ENCODE measurements around the gene PHKA1. TPM values are rescaled to one million over a fixed set of nuclear protein-coding genes. Genes with fewer than 3 reads are reported as not detected.

PHKA1 gene
- total RNA-seq, 1 experiment from 2014 or later: 15.3 TPM

DNA sequence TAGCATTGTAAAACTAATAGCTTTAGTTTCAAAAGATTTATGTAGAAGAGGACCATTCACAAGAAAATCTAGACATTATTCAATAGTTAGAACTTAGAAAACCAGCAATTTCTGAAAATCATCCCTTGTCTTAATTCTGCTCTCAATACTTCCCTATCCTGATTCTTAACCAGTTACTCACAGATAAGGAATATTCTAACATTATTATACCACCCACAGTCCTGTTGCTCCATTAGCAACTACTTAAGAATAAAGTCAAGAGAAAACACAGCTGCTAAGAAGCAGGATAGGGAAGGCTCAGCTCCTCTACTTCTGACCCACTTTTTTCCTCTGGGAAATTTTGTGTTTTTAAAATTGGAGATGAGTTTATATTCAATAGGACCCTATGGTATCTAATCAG is 47.7 kb downstream of the PHKA1 start:
- H4K20me1 ChIP-seq (ENCODE audit: insufficient read depth): no peaks in the 10 kb centered on the region
- no peaks in the 10 kb centered on the region for H3K79me2 ChIP-seq (ENCODE audit: insufficient read depth, low read length)
- no peaks in the 10 kb centered on the region for H3K9me2 ChIP-seq (ENCODE audit: insufficient read depth)
- RAD21 ChIA-PET (ENCODE audit: low non-redundant PET in 1 of 2, low total read pairs in 2 of 2, uncharacterized antibody in 2 of 2, unreplicated experiment in 2 of 2): no interaction called here
- no peak overlapping the region for H3K9ac ChIP-seq (ENCODE audit: low read length)
- no peak overlapping the region for H2AFZ ChIP-seq (ENCODE audit: low read depth, low read length, poor library complexity, severe bottlenecking)
- H3K4me3 ChIP-seq (replicated peaks in 1 of 2; ENCODE audit: low read depth in 1 of 2, low read length in 2 of 2): no peak overlapping the region
- H3K27ac ChIP-seq (ENCODE audit: low read depth, low read length): no peak overlapping the region
- TF ChIP-seq CEBPB (IDR thresholded peaks at IDR 0.05; ENCODE audit: low read depth): no peak
- TF ChIP-seq, protein P1, sequence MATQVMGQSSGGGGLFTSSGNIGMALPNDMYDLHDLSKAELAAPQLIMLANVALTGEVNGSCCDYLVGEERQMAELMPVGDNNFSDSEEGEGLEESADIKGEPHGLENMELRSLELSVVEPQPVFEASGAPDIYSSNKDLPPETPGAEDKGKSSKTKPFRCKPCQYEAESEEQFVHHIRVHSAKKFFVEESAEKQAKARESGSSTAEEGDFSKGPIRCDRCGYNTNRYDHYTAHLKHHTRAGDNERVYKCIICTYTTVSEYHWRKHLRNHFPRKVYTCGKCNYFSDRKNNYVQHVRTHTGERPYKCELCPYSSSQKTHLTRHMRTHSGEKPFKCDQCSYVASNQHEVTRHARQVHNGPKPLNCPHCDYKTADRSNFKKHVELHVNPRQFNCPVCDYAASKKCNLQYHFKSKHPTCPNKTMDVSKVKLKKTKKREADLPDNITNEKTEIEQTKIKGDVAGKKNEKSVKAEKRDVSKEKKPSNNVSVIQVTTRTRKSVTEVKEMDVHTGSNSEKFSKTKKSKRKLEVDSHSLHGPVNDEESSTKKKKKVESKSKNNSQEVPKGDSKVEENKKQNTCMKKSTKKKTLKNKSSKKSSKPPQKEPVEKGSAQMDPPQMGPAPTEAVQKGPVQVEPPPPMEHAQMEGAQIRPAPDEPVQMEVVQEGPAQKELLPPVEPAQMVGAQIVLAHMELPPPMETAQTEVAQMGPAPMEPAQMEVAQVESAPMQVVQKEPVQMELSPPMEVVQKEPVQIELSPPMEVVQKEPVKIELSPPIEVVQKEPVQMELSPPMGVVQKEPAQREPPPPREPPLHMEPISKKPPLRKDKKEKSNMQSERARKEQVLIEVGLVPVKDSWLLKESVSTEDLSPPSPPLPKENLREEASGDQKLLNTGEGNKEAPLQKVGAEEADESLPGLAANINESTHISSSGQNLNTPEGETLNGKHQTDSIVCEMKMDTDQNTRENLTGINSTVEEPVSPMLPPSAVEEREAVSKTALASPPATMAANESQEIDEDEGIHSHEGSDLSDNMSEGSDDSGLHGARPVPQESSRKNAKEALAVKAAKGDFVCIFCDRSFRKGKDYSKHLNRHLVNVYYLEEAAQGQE (IDR thresholded peaks at IDR 0.05; ENCODE audit: low read depth): no peak
- TF ChIP-seq SIN3A (IDR thresholded peaks at IDR 0.05; ENCODE audit: low read depth): no peak
- no peak for TF ChIP-seq MAX (IDR thresholded peaks at IDR 0.05)
- TF ChIP-seq ATF3 (IDR thresholded peaks at IDR 0.05): no peak
- TF ChIP-seq EGR1 (IDR thresholded peaks at IDR 0.05; ENCODE audit: low read depth): no peak
- no peak for TF ChIP-seq JUND (IDR thresholded peaks at IDR 0.05)
- TF ChIP-seq FOSL1 (IDR thresholded peaks at IDR 0.05; ENCODE audit: low read depth): no peak
- TF ChIP-seq SP1 (IDR thresholded peaks at IDR 0.05; ENCODE audit: low read depth): no peak
- no peak for TF ChIP-seq YY1 (IDR thresholded peaks at IDR 0.05; ENCODE audit: extremely low read depth, insufficient replicate concordance, low read depth, low read length)
- no peak for TF ChIP-seq POLR2A (IDR thresholded peaks at IDR 0.05; ENCODE audit: borderline replicate concordance, extremely low read depth, insufficient read depth, insufficient read length)
- TF ChIP-seq ELF1 (IDR thresholded peaks at IDR 0.05; ENCODE audit: borderline replicate concordance, low read depth): no peak
- no peak for TF ChIP-seq EZH2phosphoT487 (IDR thresholded peaks at IDR 0.05; ENCODE audit: borderline replicate concordance)
- TF ChIP-seq ZFX (IDR thresholded peaks at IDR 0.05): no peak
- TF ChIP-seq POLR2AphosphoS5 (IDR thresholded peaks at IDR 0.05; ENCODE audit: low read depth, low read length): no peak
- no peak for TF ChIP-seq EZH2 (IDR thresholded peaks at IDR 0.05)
- no peak for TF ChIP-seq CBX3 (IDR thresholded peaks at IDR 0.05; ENCODE audit: low read depth)
- no peak for TF ChIP-seq ZNF274 (IDR thresholded peaks at IDR 0.05; ENCODE audit: low read depth, low read length)
- TF ChIP-seq TCF7L2 (IDR thresholded peaks at IDR 0.05; ENCODE audit: borderline replicate concordance, extremely low read depth, insufficient read depth, insufficient read length): no peak
- ATAC-seq (no peak), DNase-seq (ENCODE audit: low read depth, low spot score) (no peak)
- H3K4me2 ChIP-seq (ENCODE audit: low read length): no peak overlapping the region
- H3K27me3 ChIP-seq (ENCODE audit: insufficient read depth, low read length): no peaks in the 10 kb centered on the region
- intact Hi-C loops (cut with micrococcal nuclease): no loop called here
- no peaks in the 10 kb centered on the region for H3K9me3 ChIP-seq (ENCODE audit: control insufficient read depth in 1 of 2, insufficient read depth in 1 of 2, low read depth in 1 of 2, low read length in 2 of 2)
- no TSS peak for BruUV-seq (replicated peaks)
- H3K36me3 ChIP-seq (ENCODE audit: control insufficient read depth in 1 of 2, insufficient read depth in 2 of 2, low read length in 2 of 2): no peaks in the 10 kb centered on the region
- CTCF ChIA-PET: no interaction called here
- POLR2A ChIA-PET: no interaction called here
- H3K4me1 ChIP-seq (ENCODE audit: control insufficient read depth in 1 of 2, insufficient read depth in 2 of 2, low read length in 2 of 2): no peaks in the 10 kb centered on the region
